HepG2 (cell line): ENCODE data around the gene PPM1F. TPM values are rescaled to one million over a fixed set of nuclear protein-coding genes. Genes with fewer than 3 reads are reported as not detected.

Experiments used
- ATAC-seq: fragments of 200-7000 bp; cut with Tn5 transposase; 3 replicates; pipeline ENCODE4 v1.9.1; 2020; ENCODE audit warnings: mild to moderate bottlenecking, moderate library complexity
- BruUV-seq: library from RNA; stranded (reverse); fragments of 400-500 nt; replicated peaks from 2 replicates; lab custom pipeline; 2021; lab: Mats Ljungman, UMichigan
- CTCF ChIA-PET: fragments of 300-600 bp; formaldehyde crosslinking; extraction: SDS; loops from one replicate; lab custom pipeline; 2021; ENCODE audit warnings: low total read pairs, inconsistent platforms, low intra/inter-chr PET ratio; lab: Yijun Ruan, JAX
- POLR2A ChIA-PET: fragments of 350-600 bp; sonication (Branson Sonifier 250); formaldehyde crosslinking; loops from one replicate; lab custom pipeline; 2020; ENCODE audit warnings: antibody characterized with exemption, inconsistent platforms; lab: Yijun Ruan, JAX
- DNase-seq: peaks from one replicate; pipeline ENCODE4 v3.0.0-alpha.2; 2015; ENCODE audit warnings: low spot score
- FAIRE-seq: peaks from 3 replicates; lab custom pipeline; 2011; peaks lifted over from hg19 to GRCh38; lab: Jason Lieb, UNC
- H2AFZ ChIP-seq: one replicate; pipeline ENCODE4 v1.6.1; 2011; ENCODE audit warnings: low read length, inconsistent platforms
- H3K27ac ChIP-seq: fragments of 300-600 bp; 3 replicates; pipeline ENCODE4 v1.8.0; 2011; ENCODE audit warnings: mixed run types, mild to moderate bottlenecking, mixed read lengths, low read length, inconsistent platforms; ENCODE audit not compliant: insufficient read depth; ENCODE audit errors: extremely low read length
- H3K27me3 ChIP-seq, 2 experiments: fragments of 200-600 bp in 1 of 2; 2 replicates in 1 of 2; 3 replicates in 1 of 2; pipeline versions ENCODE4 v1.6.0 to v1.8.0; 2011; ENCODE audit warnings: low read length in 2 of 2, mild to moderate bottlenecking in 2 of 2, moderate library complexity in 2 of 2, inconsistent platforms in 1 of 2; ENCODE audit not compliant: insufficient read depth in 2 of 2, control insufficient read depth in 1 of 2
- H3K36me3 ChIP-seq, 2 experiments: fragments of 200-600 bp in 1 of 2; replicated peaks in 1 of 2; 2 replicates in 1 of 2; 3 replicates in 1 of 2; pipeline versions ENCODE4 v1.5.1 to v1.8.0; 2011; ENCODE audit warnings: low read length in 2 of 2, inconsistent platforms in 1 of 2; ENCODE audit not compliant: insufficient read depth in 2 of 2, control insufficient read depth in 1 of 2
- H3K4me1 ChIP-seq: 2 replicates; pipeline ENCODE4 v1.5.1; 2012; ENCODE audit warnings: low read length, inconsistent platforms; ENCODE audit not compliant: insufficient read depth
- H3K4me2 ChIP-seq: 2 replicates; pipeline ENCODE4 v1.6.0; 2011; ENCODE audit warnings: low read depth, low read length, inconsistent platforms
- H3K4me3 ChIP-seq, 3 experiments: fragments of 200-600 bp in 1 of 3; sonication (generic), shearing (Covaris generic) in 1 of 3; replicated peaks in 1 of 3; 2 replicates each; pipeline ENCODE4 v1.5.1; 2011 to 2016; ENCODE audit warnings: low read length in 3 of 3, inconsistent platforms in 2 of 3, low read depth in 2 of 3, mild to moderate bottlenecking in 2 of 3, control low read depth in 1 of 3, mixed read lengths in 1 of 3; ENCODE audit not compliant: insufficient read depth in 1 of 3
- H3K79me2 ChIP-seq: one replicate; pipeline ENCODE4 v1.6.1; 2011; ENCODE audit warnings: low read length, inconsistent platforms; ENCODE audit not compliant: insufficient read depth
- H3K9ac ChIP-seq: 2 replicates; pipeline ENCODE4 v1.6.0; 2011; ENCODE audit warnings: mild to moderate bottlenecking, low read depth, low read length, inconsistent platforms; ENCODE audit not compliant: insufficient read depth
- H3K9me3 ChIP-seq: 2 replicates; pipeline ENCODE4 v1.5.1; 2012; ENCODE audit warnings: mild to moderate bottlenecking, low read length
- H4K20me1 ChIP-seq: 2 replicates; pipeline ENCODE4 v1.6.0; 2011; ENCODE audit warnings: inconsistent platforms, mild to moderate bottlenecking, low read length, moderate library complexity; ENCODE audit not compliant: insufficient read depth
- AKAP8 ChIP-seq: sonication (generic); formaldehyde crosslinking; IDR thresholded peaks from 2 replicates; pipeline ENCODE4 v1.5.1; 2020; ENCODE audit warnings: mild to moderate bottlenecking, missing genetic modification reagents
- ATF2 ChIP-seq: sonication (generic); formaldehyde crosslinking; IDR thresholded peaks from 2 replicates; pipeline ENCODE4 v1.4.0; 2020; ENCODE audit warnings: missing genetic modification reagents
- U2AF2 ChIP-seq: fragments of 200-400 bp; formaldehyde crosslinking; IDR thresholded peaks from 2 replicates; pipeline ENCODE4 v1.6.1; 2017; ENCODE audit warnings: low read depth, mild to moderate bottlenecking, low read length
- ZBED4 ChIP-seq: sonication (generic); formaldehyde crosslinking; IDR thresholded peaks from 2 replicates; pipeline ENCODE4 v1.4.0; 2020; ENCODE audit warnings: missing genetic modification reagents, borderline replicate concordance
- ZHX2 ChIP-seq, 2 experiments: sonication (generic) in 1 of 2; formaldehyde crosslinking in 1 of 2; IDR thresholded peaks; 2 replicates each; pipeline versions ENCODE4 v1.6.1 to v1.9.0; 2014 to 2022; ENCODE audit warnings: antibody characterized with exemption in 1 of 2, borderline replicate concordance in 1 of 2, inconsistent platforms in 1 of 2, low read depth in 1 of 2, missing genetic modification reagents in 1 of 2
- ZNF121 ChIP-seq: sonication (generic); formaldehyde crosslinking; IDR thresholded peaks from 2 replicates; pipeline ENCODE4 v1.5.0; 2020; ENCODE audit warnings: mild to moderate bottlenecking, missing genetic modification reagents
- ZNF503 ChIP-seq: sonication (generic); formaldehyde crosslinking; IDR thresholded peaks from 2 replicates; pipeline ENCODE4 v1.4.0; 2020; ENCODE audit warnings: missing genetic modification reagents
- ZNF672 ChIP-seq: sonication (generic); formaldehyde crosslinking; IDR thresholded peaks from 2 replicates; pipeline ENCODE4 v1.8.1; 2022; ENCODE audit warnings: missing genetic modification reagents
- WGBS: methylation state at CpG from one replicate; pipeline ENCODE4 v1.1.6; 2017; ENCODE audit warnings: low lambda C conversion rate; 5-methylcytosine and 5-hydroxymethylcytosine counted together
- in situ Hi-C: cut with HindIII; loops from 2 replicates; pipeline ENCODE4 v1.10.0; 2017; ENCODE audit warnings: low pct_unique_long_range_greater_than_20kb; ENCODE audit not compliant: extremely low pct_ligation_motif_present
- intact Hi-C: fragments of 100-400 bp; cut with micrococcal nuclease; formaldehyde crosslinking; loops from one replicate; pipeline ENCODE4 v1.10.0; 2022; ENCODE audit not compliant: unreplicated experiment
- polyA plus RNA-seq, 8 experiments: library from polyadenylated mRNA; depleted of rRNA in 3 of 8; stranded (reverse) in 7 of 8; unstranded in 1 of 8; fragments of >200 nt; fragmentation: Illumina TruSeq in 4 of 8; extraction: Trizol in 4 of 8; gene quantifications; 2 replicates each; pipeline versions ENCODE4 v1.2.1 to v1.2.3, GENCODE V29; 2011 to 2016; ENCODE audit warnings: low read depth in 4 of 8, missing spikeins in 1 of 8, mixed read lengths in 1 of 8; ENCODE audit not compliant: insufficient read depth in 1 of 8
- total RNA-seq, 5 experiments: library from RNA; depleted of rRNA; stranded (reverse); fragments of >200 nt; fragmentation: Illumina TruSeq; extraction: Trizol; gene quantifications; 2 replicates each; pipeline ENCODE4 v1.2.3, GENCODE V29; 2016; ENCODE audit warnings: low read depth in 1 of 5

PPM1F gene
- total and polyA plus RNA-seq, 2 of the 13 experiments (the other 11 are each of a cell fraction or from before 2014, with no cell fraction given), result 11.0 to 19.6 TPM

GRCh38 chr22:21896951-21897513 lies 55.6 kb downstream of the PPM1F start:
- Histone ChIP-seq H4K20me1 (no peaks in the 10 kb centered on the region), H2AFZ (no peak overlapping the region), H3K27me3 (no peaks in the 10 kb centered on the region; a peak in 2 of 5 replicates), H3K27ac (no peak overlapping the region), H3K4me1 (peaks cover 22% of the 10 kb centered on the region), H3K36me3 (no peaks in the 10 kb centered on the region), H3K4me2 (no peak overlapping the region), H3K79me2 (no peaks in the 10 kb centered on the region), H3K4me3 (no peak overlapping the region), H3K9me3 (no peaks in the 10 kb centered on the region), H3K9ac (no peak overlapping the region)
- TF ChIP-seq AKAP8 (CRISPR knock-in tag) (no peak), ZNF672 (CRISPR knock-in tag) (no peak), ATF2 (CRISPR knock-in tag) (no peak), ZNF121 (no peak), ZNF503 (no peak), ZHX2 (IDR thresholded peaks at IDR 0.05; ENCODE audit: low read depth) (no peak), ZHX2 (CRISPR knock-in tag; IDR thresholded peaks at IDR 0.05; ENCODE audit: borderline replicate concordance) (no peak), ZBED4 (CRISPR knock-in tag) (no peak), U2AF2 (no peak)
- in situ Hi-C loops, result no loop called here
- ATAC-seq, result no peak
- no peak for FAIRE-seq
- intact Hi-C loops, result no loop called here
- no TSS peak for BruUV-seq
- CTCF ChIA-PET, result no interaction called here
- POLR2A ChIA-PET, result interaction anchor here (0.6 kb wide), 1 partner anchor 10 kb away, joined by 3 read pairs; no protein-coding TSS in a partner anchor
- WGBS, result 53% methylated on average over 5 of the region's 5 CpGs
- DNase-seq, result no peak
